ENCODE results near the gene DOCK4.
A peak's percentile ranks its signal among the peaks of the same experiment; 100 is the strongest.

Gene DOCK4

DNA sequence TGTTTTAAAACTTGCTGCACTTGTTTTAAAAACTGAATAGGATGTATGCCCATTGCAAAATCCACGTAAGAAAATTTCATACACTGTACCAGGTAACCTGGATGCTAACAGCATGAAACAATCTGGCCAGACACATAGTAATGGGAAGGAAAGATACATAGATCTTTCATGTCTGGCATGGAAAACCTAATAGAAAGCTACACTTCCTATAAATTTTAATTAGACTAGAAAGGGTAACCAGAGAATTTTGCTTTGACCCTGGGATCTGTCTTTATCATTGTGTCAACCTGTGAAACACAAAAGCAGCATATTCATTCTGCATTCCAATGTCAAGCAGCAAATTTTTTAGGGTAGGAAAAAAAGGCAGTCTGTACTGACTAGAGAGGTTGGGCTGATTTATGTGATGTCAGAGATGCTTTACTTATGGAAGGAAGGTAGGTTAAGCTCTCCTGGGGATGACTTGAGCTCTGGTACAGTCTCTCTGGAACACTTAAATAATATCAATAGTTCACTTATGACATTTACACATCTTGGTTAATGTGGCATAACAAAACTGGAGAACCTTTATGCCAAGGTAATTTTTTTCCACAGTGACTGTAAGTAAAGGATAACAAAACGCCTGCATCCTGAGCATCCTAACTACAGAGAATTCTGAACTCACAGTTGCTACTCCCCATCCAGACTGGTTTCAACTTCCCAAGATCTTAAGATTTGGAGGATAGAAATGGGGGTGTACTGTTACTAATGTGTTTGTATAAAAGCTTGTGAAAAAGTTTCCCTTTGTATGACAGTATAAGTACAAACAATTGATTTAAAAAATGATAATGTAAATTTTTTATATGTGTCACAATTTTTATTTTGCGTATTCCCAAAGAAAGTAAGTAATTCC lies 44.7 kb downstream of the DOCK4 start:
- DNase-seq, result no peak

DNA sequence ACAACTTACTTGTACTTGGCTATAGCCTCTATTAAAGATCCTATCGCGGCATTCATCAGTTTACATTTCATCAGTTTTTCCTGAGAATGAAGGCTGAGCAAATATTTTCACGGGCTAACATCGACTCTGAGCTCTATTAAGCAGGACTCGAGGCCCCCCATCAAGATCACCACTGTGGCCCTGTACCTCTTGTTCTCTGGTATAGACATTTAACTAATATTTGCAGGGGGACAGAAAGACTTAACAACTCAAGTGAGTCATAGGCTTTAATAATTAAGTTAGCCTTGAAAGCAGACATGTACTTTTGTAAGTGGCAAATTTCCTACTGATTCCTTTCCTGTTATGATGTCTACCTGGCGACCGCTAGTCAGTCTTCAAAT lies 45.4 kb downstream of the DOCK4 start:
- DNase-seq, result no peak

DNA sequence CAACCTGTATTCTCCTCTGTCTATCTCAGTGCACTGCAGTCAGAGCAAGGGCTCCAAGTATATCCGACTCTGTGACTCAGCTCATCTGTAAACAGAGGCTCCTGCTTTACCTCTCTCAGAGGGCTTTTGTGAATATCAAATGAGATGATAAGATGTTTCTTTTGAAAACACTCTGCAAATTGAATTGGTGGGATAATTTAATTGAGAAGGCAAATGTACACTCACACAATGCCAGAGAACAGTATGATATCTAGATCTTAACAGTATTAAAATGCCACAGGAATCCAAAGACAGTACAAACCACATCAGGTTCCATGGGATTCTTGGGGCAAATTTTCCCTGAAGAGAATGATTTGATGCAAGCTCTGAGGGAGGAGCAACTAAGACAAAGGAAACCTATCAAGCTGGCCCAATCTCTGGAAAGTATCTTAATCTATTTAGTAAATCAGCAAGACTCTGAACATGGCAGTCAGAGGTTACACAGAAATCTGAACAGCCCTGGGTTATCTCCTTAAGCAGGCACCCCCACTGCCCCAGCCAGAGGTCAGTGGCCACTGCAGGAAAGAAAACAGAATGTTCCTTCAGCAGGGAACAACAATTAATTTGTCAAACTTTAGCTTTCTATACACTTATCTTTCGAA lies 45.9 kb downstream of the DOCK4 start:
- DNase-seq, result no peak

DNA sequence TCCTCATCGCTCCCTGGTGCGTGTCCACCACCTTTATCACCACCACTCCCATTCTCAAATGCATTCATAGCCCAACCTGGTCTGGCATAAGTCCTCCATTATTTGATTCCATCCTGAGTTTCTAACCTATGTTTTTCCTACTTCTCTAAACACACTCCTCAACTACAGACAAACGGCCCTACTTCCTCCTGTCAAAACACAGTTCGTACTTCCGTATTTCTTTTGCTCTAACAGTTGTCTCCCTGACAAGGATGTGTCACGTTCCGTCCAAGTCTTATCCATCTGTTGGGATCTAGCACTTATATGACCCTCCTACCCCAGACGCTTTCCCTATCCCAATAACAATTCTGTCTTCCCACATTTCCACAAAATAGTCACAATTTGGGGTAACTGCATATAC lies 46.8 kb downstream of the DOCK4 start:
- no peak for DNase-seq

DNA sequence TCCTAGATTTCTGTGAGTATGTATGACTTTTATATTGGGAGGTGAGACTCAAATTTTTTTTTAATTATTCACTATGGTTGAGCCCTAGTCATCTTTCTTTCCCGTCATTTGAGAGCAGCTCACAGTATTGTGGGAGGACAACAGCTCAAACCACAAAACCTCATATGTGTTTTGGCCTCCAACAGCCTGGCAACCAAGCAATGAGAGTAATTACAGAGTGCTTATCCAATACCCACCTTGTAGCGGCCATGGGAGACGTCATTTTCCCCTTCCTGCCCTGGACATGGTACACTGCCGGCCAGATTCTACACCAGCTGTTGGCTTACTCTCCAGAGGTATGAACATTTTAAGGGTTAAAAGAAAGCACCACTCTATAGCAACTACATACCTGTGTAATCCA lies 49.1 kb downstream of the DOCK4 start:
- no peak for DNase-seq

DNA sequence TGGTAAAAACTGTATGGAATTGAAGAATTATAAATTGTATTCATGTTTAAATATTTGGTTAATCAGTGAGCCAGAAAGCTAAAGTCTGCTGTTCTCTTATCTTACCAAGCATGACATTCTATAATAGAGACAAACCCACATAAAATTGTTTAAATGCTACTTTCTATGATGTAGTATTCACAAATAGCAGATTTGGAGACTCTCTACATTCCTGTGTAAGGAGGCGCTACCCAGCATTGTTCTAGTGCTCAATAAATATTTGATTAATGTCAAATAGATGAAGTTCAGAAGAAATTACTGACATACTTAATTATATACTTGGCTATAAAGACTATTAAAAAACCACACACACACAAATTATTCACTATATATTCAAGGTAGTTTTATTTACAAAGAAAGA lies 49.8 kb downstream of the DOCK4 start:
- no peak for DNase-seq

DNA sequence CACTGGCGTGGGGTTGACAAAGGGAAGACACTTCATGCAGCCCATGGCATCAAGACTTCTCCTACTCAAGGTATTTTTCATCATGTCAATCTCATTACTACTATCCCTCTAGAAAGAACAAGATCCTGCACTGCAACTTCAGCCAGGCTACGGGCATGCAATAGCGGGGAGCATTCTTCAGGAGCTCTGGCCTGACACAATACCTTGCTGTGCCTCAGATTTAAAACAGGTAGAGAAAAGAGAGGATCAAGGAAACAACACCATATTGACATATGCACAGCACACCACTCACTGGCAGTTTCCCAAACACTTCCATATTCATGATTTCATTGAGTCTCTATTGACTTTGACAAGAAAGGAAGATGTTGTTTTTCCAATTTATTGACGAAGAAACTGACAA lies 51.5 kb downstream of the DOCK4 start:
- DNase-seq, result no peak

DNA sequence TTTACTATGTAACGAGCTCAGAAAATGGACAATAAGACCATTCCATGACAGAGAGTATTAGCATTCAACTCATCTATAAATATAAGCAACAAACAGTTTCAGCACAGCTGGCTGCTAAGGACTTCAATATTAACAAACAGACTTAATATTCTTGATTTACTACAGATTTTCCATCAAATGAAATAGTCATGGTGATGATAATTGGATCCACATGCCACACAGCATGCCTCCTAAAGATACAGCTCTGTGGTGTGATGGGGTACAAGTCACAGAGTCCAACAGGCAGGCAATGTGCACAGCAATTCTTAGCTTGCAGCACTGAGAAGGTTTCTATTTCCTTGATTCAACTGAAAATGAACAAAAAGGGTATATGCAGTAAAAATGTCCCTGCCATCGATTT lies 54.0 kb downstream of the DOCK4 start:
- DNase-seq, result no peak

DNA sequence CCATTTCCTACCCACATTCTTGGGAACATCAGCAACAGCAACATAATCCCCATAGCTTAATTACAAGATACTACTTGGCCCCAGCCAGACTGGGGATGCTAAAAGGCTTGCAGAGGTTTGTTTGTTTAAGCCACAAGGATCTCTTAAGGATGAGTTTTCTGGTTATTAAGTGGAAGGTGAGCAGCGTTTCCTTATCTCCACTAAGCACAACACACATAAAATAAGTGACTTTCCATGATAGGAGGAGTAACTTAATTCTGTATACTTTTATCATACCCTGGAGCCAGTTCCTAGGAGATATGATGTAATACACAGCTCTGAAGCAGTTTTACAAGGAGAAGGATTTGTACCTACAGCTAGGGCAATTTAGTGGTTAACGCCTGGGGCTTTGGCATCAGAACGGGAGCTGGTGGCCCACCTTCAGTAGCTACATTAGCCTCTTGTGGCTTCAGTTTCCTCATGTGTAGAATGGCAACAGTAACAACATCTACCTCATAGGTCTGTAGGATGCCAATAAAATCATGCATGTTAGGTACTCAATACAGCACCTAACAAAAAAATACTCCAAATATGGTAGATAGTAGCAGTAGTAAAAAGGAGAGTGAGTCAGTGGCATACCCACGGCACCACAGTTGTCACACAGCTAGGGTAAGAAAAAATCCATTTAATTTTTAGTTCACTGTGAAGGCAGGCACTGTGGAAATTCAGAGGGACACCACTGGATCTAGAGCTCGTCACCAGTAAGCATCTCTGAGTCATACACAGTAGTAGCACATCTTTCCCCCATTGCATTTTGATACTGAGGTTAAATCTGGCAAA lies 55.2 kb downstream of the DOCK4 start:
- peak in 5 of 56 donors; percentile 18 to 48 (median 34) for DNase-seq

DNA sequence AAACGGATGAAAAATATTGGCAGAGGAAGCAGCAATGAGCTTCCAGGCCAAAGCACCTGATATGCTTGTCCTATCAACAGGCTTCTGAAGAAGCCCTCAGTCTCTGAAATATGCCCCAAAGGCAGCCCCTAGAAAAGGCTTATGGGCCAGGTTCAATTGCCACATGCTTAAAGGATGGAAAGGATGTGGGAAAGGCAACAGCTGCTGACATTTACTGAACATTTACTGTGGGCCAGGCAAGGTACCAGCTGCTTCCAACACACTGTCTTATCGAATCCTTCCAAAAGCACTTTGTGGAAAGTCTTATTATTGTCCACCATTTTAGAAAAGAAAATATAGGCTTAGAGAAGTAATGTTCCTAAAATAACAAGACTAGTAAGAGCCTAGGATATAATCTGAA lies 56.5 kb downstream of the DOCK4 start:
- DNase-seq, result no peak

DNA sequence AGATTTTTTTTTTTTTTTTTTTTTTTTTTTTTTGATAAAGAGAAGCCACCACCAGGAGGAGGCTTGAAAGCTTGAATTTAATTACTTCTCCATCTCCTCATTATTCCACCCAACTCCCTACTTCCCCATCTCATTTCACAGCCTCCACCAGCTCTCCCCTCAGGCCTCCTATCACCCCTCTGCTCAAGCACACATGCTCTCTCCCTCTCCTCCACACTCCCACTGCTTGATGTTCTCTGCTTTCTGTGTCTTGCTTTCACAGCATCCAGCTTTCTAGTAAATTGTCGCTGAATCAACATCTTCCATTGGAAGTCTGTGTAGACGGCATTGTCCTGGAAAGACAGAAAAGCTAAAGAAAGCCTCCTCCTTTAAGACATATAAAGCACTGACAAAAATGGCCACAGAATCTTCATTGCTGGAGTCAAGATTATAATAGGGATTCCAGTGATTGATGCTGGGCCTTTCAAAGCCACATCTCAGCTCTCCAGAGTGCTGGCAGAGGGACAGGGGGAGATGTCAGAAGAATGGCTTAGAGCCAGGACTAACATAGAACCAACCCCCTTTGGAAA lies 58.3 kb downstream of the DOCK4 start:
- peak in 2 of 56 donors; percentile 19 to 23 for DNase-seq

DNA sequence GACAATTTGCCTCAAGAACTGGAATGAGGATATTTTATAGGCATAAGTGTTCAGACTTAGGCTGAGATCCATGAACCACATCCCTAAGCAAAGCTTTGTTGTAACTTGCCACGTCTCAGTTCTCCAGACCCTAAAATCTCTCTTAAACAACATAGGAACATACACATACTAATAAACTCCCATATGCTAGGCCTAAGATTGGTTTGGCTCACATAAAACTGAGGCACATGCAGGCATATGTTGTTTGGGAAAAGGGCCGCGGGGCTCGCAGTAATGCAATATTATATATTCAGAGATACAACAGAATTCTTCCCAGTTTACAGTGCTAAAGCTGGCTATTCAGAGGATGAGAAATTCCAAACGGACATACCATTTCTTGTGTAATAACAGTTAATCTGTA lies 61.0 kb downstream of the DOCK4 start:
- DNase-seq, result no peak

DNA sequence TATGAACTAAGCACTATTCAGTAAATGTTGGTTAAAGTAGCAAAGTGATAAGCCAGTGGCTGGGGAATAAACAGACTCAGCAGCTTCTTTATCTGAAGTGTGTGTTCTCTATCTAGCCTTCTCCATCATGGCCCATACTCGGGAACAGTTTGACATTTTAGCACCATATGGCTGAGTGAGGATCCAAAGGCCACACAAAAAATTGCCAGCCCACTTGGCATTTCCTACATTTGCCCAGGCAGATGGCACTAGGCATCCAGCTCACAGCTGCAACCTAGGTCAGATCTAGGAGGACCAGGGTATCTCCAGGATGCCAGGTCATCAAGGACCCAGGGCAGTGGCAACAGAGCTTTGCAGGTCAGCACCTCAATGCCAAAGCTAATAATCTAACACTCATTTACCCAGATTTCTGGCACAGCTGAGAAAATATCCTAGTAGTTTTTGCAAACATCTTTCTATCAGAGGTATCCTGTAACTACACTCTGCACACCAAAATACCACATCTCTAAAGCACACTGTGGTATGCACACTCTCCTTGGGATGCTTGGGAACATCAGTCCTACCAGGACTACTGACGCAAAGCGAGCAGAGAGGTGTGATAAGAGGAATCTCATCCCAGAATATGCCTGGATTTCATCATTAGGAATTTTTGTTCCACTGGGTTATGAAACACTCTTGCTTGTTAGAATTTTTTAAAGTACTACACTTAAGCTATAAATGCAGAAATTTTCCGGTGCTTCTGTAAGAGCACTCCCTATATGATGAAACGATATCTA lies 61.7 kb downstream of the DOCK4 start:
- DNase-seq, result no peak

DNA sequence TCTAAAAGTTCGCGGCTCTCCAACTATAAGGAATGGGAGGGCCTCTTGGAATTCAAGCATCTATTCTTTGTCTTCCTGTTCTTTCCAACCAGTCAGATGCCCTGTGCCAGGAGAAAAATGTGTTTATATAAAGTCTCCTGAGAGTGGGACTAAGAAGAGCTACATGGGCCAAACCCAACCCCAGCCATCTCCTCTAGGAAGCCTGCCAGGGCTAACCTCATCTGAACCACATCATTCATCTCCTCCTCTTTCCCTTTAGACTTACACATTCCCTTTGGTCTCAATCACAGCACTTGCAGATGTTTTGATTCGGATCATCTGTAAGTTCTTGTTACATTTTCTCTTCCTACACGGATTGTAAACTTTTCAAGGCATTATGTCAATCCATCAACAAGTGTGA lies 62.6 kb downstream of the DOCK4 start:
- DNase-seq, result no peak

DNA sequence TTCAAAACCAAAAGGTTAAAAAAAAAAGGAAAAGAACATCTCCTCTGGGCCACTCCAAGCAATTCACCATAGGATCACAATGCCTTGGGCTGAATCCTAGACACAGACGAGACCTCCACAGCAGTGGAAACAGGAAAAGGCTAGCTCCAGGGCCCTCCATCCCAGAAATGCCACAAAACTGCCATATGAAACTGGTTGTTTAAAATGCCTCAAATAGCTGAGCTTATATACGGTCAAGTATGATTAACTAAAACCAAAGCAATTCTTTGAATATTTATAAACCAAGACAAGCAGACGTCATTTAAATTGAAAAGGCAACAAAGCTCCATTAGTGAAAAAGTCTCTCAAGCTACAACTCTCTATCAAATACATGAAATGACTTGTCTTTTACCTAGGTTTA lies 63.1 kb downstream of the DOCK4 start:
- no peak for DNase-seq

DNA sequence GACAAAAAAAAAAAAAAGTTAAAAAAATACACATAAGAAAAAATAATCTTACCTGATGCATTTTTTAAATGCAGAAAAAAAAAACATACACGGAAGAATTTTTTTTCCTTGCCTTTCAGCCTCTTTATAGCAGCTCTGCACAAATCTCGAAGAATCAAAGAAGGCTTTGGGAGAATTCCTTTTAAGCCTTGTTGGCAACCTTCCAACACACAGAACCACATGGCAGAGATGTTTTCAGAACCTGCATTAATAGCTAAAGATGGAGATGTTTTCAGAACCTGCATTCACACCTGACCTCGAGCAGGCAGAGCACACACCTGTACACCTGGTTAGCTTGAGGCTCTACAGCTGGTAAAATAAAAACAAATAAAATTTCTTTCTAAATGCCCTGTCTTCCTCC lies 65.6 kb downstream of the DOCK4 start:
- DNase-seq, result peak in 1 of 56 donors; percentile 20

DNA sequence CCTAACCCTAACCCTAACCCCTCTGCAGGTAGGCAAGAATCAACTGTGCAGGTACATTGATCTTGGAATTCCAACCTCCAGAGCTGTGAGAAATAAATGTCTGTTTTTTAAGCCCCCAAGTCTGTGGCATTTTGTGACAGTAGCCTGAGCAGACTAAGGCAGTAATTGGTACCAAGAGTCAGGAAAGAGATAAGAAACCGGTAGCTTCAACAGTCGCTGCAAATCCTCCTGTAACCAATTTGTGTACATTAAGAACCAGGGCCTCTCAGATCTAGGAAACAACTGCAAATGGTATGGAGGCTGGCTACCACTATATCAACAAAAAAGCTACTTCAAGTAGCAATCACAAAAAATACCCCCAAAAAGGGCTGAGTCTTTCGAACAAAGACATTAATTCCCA lies 67.3 kb downstream of the DOCK4 start:
- DNase-seq, result no peak

DNA sequence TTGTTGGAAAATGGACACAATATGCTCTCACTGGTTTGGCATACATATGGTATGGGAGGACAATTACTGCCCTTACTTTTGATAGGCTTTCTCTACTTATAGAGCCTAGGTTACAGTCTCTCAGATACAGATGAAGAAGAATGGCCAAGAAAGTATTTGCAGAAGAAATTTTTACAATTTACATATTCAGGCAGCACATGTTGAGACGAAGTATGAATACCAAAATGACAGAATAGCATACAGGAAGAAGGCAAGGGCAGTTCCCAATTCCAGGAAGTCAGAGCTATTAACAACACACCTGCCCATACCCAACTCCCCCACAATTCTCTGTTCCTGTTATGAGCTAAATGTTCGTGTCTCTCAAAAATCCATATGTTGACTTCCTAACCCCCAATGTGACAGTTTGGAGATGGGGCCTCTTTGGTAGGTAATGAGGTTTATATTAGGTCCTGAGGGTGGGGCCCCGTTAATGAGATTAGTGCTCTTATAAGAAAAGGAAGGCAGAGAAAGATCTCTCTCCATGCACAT lies 67.8 kb downstream of the DOCK4 start:
- no peak for DNase-seq

DNA sequence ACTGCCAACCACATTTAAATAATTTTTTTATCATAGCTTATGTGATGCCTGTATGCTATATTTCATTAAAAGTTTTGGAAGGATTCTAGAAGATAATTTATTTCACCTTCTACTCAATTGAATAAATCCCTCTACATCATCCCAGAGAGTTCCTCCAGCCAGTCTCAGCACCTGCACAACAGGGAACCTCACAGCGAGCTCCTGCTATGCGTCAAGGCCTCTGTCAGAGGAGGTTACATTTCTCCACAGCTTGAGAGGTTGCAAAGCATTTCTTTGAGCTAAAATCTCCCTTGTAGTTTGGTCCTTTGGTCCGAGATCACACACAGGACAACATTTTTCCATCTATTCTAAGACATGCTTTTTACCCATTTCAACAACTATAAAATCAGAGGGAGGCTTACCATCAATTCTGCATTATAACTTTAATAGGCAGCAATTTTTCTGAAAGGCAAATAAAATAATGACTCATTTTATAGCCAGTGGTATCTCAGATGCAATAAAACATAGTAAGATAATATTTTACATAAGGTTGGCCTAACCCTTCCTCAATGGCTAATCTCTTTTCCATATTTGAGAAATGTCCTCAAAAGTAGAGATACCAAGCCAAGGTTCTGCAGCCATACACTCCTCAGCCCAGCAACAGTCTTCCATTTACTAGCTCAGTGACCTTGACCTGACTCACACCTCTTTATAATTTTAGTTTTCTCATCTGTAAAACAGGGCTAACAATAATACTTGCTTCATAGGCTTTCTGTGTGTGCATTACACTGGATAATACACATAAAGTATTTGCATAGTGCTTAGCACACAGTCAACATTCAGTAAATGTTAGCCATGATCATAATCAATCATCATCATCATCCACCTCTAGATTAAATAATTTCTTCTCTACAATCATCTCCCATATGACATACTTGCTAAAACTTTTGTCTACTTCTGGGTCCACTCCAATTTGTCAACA lies 68.8 kb downstream of the DOCK4 start:
- DNase-seq, result no peak

All from nucleus accumbens (tissue), 56 donors.